ENCODE measurements around the gene SLC39A7.

Gene SLC39A7

GRCh38 chr6:33171016-33171879 lies 29.4 kb upstream of the SLC39A7 start:
- no peak for DNase-seq (ENCODE audit: extremely low read depth, low read depth)
- TF ChIP-seq CTCF (IDR thresholded peaks at IDR 0.05; ENCODE audit: low read depth, low read length): no peak

GRCh38 chr6:33171880-33172687 lies 28.6 kb upstream of the SLC39A7 start:
- TF ChIP-seq CTCF (IDR thresholded peaks at IDR 0.05; ENCODE audit: low read depth, low read length): no peak

GRCh38 chr6:33172688-33173534 lies 27.8 kb upstream of the SLC39A7 start:
- TF ChIP-seq CTCF (IDR thresholded peaks at IDR 0.05; ENCODE audit: low read depth, low read length): peak; percentile 61
- no peak for DNase-seq (ENCODE audit: extremely low read depth, low read depth)

More at GRCh38 chr6:33171880-33172687, 28.6 kb upstream of the SLC39A7 start:
- no peak for DNase-seq (ENCODE audit: extremely low read depth, low read depth)

GRCh38 chr6:33173535-33174180 lies 27.0 kb upstream of the SLC39A7 start:
- TF ChIP-seq CTCF (IDR thresholded peaks at IDR 0.05; ENCODE audit: low read depth, low read length): no peak
- no peak for DNase-seq (ENCODE audit: extremely low read depth, low read depth)

- no peak for DNase-seq (ENCODE audit: extremely low read depth, low read depth)
- TF ChIP-seq CTCF (IDR thresholded peaks at IDR 0.05; ENCODE audit: low read depth, low read length): no peak
Observed at GRCh38 chr6:33174784-33175183, 25.9 kb upstream of the SLC39A7 start.

- no peak for TF ChIP-seq CTCF (IDR thresholded peaks at IDR 0.05; ENCODE audit: low read depth, low read length)
- no peak for DNase-seq (ENCODE audit: extremely low read depth, low read depth)
Observed at GRCh38 chr6:33175436-33176069, 25.1 kb upstream of the SLC39A7 start.
